Endodermal cell (in vitro differentiated cells): Measurements from ENCODE around the gene PAN3. TPM values are rescaled to one million over a fixed set of nuclear protein-coding genes. Genes with fewer than 3 reads are reported as not detected.

Experiments
- DNase-seq: peaks from one replicate; pipeline ENCODE4 v3.0.0-alpha.2; 2017
- H3K27ac ChIP-seq: 2 replicates; pipeline ENCODE4 v1.5.1; 2013; ENCODE audit warnings: mild to moderate bottlenecking, low read depth, low read length, moderate library complexity
- H3K27me3 ChIP-seq: 2 replicates; pipeline ENCODE4 v1.6.1; 2013; ENCODE audit warnings: mild to moderate bottlenecking, low read length, moderate library complexity; ENCODE audit not compliant: insufficient read depth, control insufficient read depth, poor library complexity, severe bottlenecking
- H3K36me3 ChIP-seq: 2 replicates; pipeline ENCODE4 v1.7.0; 2013; ENCODE audit warnings: mild to moderate bottlenecking, low read length, moderate library complexity; ENCODE audit not compliant: control insufficient read depth, insufficient read depth
- H3K4me1 ChIP-seq: one replicate; pipeline ENCODE4 v1.7.0; 2013; ENCODE audit warnings: low read length; ENCODE audit not compliant: control insufficient read depth, insufficient read depth
- H3K4me3 ChIP-seq: 2 replicates; pipeline ENCODE4 v1.5.1; 2013; ENCODE audit warnings: mild to moderate bottlenecking, low read length, moderate library complexity
- H3K9ac ChIP-seq: 2 replicates; pipeline ENCODE4 v1.6.1; 2013; ENCODE audit warnings: mild to moderate bottlenecking, low read length, moderate library complexity; ENCODE audit not compliant: poor library complexity, severe bottlenecking; ENCODE audit errors: extremely low read depth
- H3K9me3 ChIP-seq: 2 replicates; pipeline ENCODE4 v1.6.1; 2013; ENCODE audit warnings: mild to moderate bottlenecking, low read length, moderate library complexity; ENCODE audit not compliant: control insufficient read depth
- H3K27ac Mint-ChIP-seq: 2 replicates; pipeline ENCODE4 v1.8.0; 2020; ENCODE audit warnings: mixed read lengths
- H3K27me3 Mint-ChIP-seq: 2 replicates; pipeline ENCODE4 v1.8.0; 2021; ENCODE audit warnings: mild to moderate bottlenecking, mixed read lengths; ENCODE audit not compliant: insufficient read depth
- H3K36me3 Mint-ChIP-seq: 2 replicates; pipeline ENCODE4 v1.8.0; 2020; ENCODE audit warnings: low read depth, mixed read lengths
- H3K4me1 Mint-ChIP-seq: 2 replicates; pipeline ENCODE4 v1.8.0; 2020; ENCODE audit warnings: mixed read lengths
- H3K4me3 Mint-ChIP-seq: 2 replicates; pipeline ENCODE4 v1.8.0; 2020; ENCODE audit warnings: mild to moderate bottlenecking, moderate library complexity, mixed read lengths
- H3K9me3 Mint-ChIP-seq: 2 replicates; pipeline ENCODE4 v1.8.0; 2020; ENCODE audit warnings: mild to moderate bottlenecking, mixed read lengths
- WGBS, 2 experiments: methylation state at CpG; one replicate each; pipeline versions ENCODE4 v1.1.5 to v1.1.7; 2013; ENCODE audit warnings: missing lambda C conversion rate in 2 of 2, mixed read lengths in 1 of 2; ENCODE audit not compliant: insufficient coverage in 1 of 2, insufficient read length in 1 of 2; 5-methylcytosine and 5-hydroxymethylcytosine counted together
- total RNA-seq, 2 donors: library from RNA; stranded (reverse); fragmentation: NEBNext Ultra II Directional in 1 of 2; extraction: Animal tissue kit (Norgen Biotek cat#: 25700) in 1 of 2; gene quantifications; 2 replicates in 1 of 2; 3 replicates in 1 of 2; pipeline ENCODE4 v1.2.1, GENCODE V29; 2021
- TF ChIP-seq, protein P1 (sequence below): fragments of 200-600 bp; sonication (generic); conservative IDR thresholded peaks from 2 replicates; pipeline ENCODE4 v1.5.0; 2021; ENCODE audit warnings: antibody characterized with exemption, mild to moderate bottlenecking

The PAN3 gene
- total RNA-seq, 2 donors from 2014 or later = 73.5 to 73.8 TPM

DNA sequence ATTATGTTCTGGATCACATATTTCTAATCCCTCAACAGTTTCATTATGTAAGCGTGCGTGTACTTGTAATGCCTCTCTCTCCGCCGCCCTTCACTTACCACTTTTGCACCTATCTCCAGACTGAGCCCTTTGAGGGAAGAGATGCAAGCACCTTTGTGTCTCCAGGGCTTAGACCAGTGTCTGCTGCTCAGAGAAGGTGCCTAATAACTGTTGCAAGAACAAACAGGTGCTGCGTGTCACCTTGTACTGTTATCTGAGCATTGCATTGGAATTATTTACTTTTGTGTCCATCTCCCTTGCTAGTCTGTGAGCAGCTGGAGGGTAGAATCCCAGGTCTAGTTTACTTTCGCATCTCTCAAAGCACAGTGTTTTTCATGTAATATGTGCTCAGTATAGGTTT is 200.4 kb downstream of the PAN3 start:
- H3K9me3 ChIP-seq = no peaks in the 10 kb centered on the region
- H3K9ac ChIP-seq = no peak overlapping the region
- no peaks in the 10 kb centered on the region for H3K9me3 Mint-ChIP-seq
- no peak for DNase-seq
- no peaks in the 10 kb centered on the region for H3K27me3 Mint-ChIP-seq
- H3K4me3 Mint-ChIP-seq = no peak overlapping the region
- H3K4me3 ChIP-seq = no peak overlapping the region
- no peaks in the 10 kb centered on the region for H3K36me3 ChIP-seq
- H3K27me3 ChIP-seq = no peaks in the 10 kb centered on the region
- H3K27ac Mint-ChIP-seq = no peak overlapping the region
- no peaks in the 10 kb centered on the region for H3K36me3 Mint-ChIP-seq
- H3K4me1 Mint-ChIP-seq = peaks cover 2% of the 10 kb centered on the region
- TF ChIP-seq, protein P1, sequence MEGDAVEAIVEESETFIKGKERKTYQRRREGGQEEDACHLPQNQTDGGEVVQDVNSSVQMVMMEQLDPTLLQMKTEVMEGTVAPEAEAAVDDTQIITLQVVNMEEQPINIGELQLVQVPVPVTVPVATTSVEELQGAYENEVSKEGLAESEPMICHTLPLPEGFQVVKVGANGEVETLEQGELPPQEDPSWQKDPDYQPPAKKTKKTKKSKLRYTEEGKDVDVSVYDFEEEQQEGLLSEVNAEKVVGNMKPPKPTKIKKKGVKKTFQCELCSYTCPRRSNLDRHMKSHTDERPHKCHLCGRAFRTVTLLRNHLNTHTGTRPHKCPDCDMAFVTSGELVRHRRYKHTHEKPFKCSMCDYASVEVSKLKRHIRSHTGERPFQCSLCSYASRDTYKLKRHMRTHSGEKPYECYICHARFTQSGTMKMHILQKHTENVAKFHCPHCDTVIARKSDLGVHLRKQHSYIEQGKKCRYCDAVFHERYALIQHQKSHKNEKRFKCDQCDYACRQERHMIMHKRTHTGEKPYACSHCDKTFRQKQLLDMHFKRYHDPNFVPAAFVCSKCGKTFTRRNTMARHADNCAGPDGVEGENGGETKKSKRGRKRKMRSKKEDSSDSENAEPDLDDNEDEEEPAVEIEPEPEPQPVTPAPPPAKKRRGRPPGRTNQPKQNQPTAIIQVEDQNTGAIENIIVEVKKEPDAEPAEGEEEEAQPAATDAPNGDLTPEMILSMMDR = no peak
- H3K27ac ChIP-seq = no peak overlapping the region
- peaks cover 3% of the 10 kb centered on the region for H3K4me1 ChIP-seq
- 93 to 100% methylated on average over 1 to 5 of the region's 6 CpGs for WGBS, 2 experiments

GRCh38 chr13:28339419-28339818 is 201.1 kb downstream of the PAN3 start:
- no peaks in the 10 kb centered on the region for H3K36me3 Mint-ChIP-seq

GRCh38 chr13:28340272-28340793 is 202.0 kb downstream of the PAN3 start:
- WGBS, 2 experiments = 80 to 83% methylated on average over 1 to 2 of the region's 2 CpGs
- Histone ChIP-seq H3K9ac (no peak overlapping the region), H3K27me3 (no peaks in the 10 kb centered on the region), H3K4me1 (peaks cover 3% of the 10 kb centered on the region), H3K27ac (no peak overlapping the region), H3K4me3 (no peak overlapping the region), H3K9me3 (no peaks in the 10 kb centered on the region), H3K36me3 (no peaks in the 10 kb centered on the region)
- Mint-ChIP-seq H3K4me1 (peaks cover 2% of the 10 kb centered on the region), H3K27ac (no peak overlapping the region), H3K36me3 (no peaks in the 10 kb centered on the region), H3K27me3 (no peaks in the 10 kb centered on the region), H3K9me3 (no peaks in the 10 kb centered on the region), H3K4me3 (no peak overlapping the region)
- no peak for DNase-seq
- TF ChIP-seq, protein P1 = no peak

More at GRCh38 chr13:28339419-28339818, 201.1 kb downstream of the PAN3 start:
- no peak for DNase-seq
- no peak overlapping the region for H3K4me3 Mint-ChIP-seq
- TF ChIP-seq, protein P1 = no peak
- Histone ChIP-seq H3K36me3 (no peaks in the 10 kb centered on the region), H3K27me3 (no peaks in the 10 kb centered on the region), H3K4me3 (no peak overlapping the region), H3K27ac (no peak overlapping the region), H3K9me3 (no peaks in the 10 kb centered on the region), H3K4me1 (peaks cover 3% of the 10 kb centered on the region), H3K9ac (no peak overlapping the region)
- no peak overlapping the region for H3K27ac Mint-ChIP-seq
- WGBS, 2 experiments = 80 to 86% methylated on average over 1 to 2 of the region's 2 CpGs
- H3K9me3 Mint-ChIP-seq = no peaks in the 10 kb centered on the region
- no peaks in the 10 kb centered on the region for H3K27me3 Mint-ChIP-seq
- peaks cover 2% of the 10 kb centered on the region for H3K4me1 Mint-ChIP-seq
